HG03571 (cell line): Measurements from ENCODE around the gene DYNLRB2.

Experiments used
- ATAC-seq: cut with Tn5 transposase; IDR thresholded peaks from one replicate; pipeline ENCODE4 v1.9.1; 2021; ENCODE audit not compliant: unreplicated experiment

DYNLRB2 gene

DNA sequence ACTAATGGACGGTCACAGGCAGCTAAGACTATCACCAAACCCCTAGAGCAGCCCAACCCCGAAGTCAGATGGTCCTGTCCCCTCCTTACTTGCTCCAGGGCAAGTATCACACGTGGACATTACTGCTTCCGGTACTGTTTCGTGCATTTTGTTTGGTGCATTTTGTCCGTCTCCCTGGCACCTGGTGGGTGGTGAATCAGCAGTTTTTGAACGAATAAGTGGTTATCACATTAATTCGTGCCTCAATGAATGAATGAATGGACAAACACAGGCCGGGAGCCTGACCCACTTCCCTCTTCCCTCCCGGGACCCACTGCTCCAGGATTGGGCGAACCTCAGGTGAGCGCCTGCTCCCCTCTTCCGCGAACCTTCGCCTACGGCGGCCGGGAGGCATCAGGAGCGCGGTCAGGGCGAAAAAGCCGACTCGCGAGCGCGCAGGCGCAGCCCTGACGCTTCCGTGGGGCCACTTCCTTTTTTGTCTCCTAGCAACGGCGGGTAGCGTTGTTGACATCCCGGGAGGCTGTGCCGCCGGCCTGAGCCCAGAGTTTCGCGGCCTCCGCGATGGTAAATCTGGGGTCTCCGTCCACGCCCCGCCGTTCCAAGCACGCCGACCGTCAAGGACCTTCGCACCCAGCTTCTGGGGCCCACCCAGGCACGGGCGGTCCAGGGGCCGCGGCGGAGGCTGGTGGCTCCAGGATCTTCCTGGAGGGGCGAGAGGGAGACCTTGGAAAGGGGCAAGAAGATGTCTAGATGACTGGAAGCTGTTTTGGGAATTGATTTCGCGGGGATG lies at the start of gene DYNLRB2:
Gene DYNLRB2 (plus strand): TSS at position 478 of the 790 bp plus-strand sequence. CDS start 84 bp downstream, at position 562.
- ATAC-seq = peak; percentile 96

DNA sequence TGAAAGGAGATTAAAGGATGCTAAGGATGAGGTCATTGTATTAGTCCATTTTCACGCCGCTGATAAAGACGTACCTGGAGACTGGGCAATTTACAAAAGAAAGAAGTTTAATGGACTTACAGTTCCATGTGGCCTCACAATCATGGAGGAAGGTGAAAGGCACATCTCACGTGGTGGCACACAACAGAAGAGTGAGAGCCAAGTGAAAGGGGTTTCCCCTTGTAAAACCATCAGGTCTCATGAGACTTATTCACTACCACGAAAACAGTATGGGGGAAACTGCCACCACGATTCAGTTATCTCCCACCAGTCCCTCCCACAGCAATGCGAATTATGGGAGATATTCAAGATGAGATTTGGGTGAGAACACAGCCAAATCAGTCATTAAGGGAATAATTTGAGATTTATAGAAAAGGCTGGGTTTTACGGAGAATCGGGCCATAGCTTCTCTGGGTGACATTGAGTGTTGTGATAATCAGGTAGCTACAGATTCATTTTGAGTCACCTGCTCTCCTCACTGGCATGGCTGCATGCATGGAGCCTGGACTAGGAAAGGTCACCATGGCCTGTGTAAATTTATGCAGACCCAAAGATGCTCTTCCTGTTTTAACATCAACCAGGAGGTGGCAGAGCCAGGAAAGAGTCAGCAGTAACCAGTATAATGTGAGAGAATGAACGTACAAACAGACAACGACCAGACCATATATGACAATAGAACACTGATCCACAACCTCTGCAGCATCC lies 40.5 kb upstream of the DYNLRB2 start:
- no peak for ATAC-seq

DNA sequence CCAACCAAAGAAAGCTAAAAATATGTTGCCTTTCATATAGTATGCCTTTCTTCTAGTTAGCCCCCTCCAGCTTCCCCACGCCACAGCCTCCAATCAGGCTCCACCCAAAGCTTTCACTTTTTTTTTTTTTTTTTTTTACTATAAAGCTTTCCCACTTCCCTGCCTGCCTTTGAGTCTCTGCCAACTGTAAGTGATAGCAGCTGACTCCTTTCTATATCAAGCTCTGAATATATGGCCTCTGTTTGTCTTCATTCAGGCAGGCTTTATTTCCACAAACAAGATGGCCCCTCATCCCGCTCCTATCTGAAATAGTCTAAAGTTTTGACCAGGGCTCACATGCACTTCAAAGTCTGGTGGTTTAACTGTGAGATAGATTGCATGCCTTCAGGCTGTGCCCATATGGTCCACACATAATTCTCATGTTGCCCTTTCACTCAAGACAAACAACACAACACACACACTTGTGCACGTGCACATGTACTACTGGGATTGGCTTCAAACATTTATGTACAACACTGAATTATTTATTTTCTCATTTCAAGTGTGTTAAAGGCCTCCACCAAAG lies 39.8 kb upstream of the DYNLRB2 start:
- no peak for ATAC-seq

DNA sequence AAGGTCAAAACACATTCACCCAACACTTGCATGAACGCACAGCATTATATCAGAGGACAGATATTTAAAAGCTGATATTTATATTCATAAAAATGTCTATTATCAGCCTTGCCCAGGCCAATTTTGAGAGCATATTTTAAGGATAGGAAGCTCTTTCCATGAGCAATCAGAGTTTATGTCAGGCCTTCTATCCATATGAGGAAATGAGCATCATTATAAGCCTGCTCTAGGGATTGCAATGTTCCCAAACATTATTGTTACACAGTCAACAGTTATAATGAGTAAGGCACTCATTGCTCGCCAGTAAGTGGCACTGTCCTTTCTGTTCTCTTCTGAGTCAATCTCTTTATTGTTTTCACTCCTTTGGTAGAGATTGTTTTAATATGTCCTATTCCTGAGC lies 37.7 kb upstream of the DYNLRB2 start:
- ATAC-seq = no peak

DNA sequence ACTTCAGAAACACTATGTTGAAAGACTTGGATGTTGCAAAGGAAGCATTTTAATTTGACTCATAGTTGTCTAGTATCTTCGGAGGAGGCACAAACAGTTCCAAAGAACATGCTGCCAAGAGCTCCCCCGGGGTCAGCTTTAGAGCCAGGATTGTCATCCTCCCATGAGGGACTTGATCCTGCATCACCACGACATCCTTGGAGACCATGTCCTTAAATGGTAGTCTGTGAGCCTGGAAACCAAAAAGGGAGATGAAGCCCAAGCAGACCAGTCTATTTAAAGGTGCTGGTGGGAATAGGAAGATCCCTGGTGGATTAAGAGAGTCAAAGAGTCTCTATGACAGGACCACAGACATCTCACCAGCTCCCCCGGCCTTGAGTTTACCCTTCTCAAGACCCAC lies 33.3 kb upstream of the DYNLRB2 start:
- ATAC-seq = no peak

DNA sequence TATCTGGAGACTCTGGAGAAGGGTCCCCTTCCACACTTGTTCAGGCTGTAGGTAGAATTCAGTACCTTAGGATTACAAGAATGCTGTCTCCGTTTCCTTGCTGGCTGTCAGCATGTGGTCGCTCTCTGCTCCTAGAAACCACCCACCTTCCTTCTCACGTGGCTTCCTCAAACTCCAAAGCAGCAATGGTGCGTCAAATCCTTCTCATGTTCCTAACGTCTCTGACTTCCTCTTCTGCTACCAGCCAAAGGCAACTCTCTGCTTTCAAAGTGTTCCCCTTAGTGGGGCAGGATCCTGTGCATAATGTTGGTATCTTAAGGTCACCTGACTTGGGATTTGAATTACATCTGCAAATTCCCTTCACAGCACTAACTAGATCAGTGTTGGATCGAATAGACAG lies 30.9 kb upstream of the DYNLRB2 start:
- no peak for ATAC-seq

DNA sequence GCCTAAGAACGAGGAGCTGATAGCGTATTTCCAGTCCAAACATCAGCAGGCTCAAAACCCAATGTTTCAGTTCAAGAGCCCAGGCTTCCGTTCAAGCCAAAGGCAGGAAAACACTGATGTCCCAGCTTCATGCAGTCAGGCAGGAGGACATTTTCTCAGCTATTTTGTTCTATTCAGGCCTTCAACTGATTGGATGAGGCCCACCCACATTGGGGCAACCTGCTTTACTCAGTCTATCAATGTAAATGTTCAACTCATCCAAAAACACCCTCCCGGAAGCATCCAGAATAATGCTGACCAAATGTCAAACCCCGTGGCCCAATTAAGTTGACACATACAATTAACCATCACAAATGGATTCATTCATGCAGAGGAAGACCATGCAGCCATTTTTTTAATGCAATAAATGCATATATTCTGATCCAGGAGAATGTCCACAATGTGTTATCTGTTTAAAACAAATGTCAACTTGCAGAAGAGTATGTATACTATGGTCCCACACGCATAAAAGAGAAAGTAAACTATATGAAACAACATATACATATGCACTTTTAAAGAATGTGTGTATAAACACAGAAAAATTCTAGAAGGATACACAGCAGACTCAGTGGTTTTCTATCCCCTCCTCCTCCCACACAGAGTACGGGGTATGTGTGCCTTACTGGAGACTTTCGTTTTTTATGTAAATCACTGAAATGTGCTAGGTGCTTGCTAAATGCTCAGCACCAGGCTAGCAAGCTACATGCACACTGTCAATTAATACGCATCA lies 28.8 kb upstream of the DYNLRB2 start:
- no peak for ATAC-seq

DNA sequence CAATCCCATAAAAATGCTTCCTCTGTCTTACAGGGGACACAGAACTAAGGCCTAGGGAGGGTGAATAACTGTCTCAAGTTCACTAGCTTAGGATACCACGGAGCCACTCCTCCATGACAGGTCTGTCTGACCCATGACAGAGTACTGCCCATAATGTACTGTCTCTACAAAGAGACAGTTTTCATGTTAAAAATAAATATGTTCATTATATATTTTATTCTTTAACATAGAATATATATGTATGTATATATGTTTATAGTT lies 28.3 kb upstream of the DYNLRB2 start:
- ATAC-seq = no peak

DNA sequence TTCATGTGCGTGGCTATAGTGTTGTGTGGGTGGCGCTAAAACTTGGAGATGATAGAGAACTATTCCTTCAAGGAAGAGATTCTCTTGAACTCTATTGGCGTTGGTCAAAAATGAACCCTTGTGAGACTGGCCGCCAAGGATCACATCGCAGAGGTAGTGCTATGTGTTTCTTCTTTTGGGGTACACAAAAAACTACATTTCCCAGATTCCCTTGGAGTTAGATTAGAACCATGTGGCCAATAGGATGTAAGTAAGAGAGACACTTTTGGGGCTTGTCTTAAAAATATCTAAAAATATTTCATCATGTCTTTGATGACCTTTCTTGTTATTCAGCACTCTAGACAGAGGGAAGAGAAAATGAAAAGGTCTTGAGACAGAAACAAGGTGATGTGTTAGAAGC lies 25.4 kb upstream of the DYNLRB2 start:
- no peak for ATAC-seq

DNA sequence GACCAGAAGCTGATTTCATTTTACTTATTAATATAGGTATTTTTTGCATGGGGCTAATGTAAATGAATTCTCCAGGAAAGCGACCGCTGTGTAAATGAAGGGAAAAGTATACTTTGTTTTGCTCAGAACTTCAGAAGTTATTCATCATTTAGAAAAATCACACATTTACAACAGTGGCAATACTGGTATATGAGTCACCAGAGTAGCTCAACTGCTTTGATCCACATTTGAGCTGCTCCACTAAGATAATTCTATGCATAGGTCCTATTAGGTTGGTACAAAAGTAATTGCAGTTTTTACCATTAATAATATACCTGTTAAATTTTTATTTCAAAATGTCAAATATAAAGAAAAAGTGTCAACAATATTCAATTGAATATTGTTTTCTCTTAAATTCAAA lies 22.9 kb upstream of the DYNLRB2 start:
- ATAC-seq = no peak

DNA sequence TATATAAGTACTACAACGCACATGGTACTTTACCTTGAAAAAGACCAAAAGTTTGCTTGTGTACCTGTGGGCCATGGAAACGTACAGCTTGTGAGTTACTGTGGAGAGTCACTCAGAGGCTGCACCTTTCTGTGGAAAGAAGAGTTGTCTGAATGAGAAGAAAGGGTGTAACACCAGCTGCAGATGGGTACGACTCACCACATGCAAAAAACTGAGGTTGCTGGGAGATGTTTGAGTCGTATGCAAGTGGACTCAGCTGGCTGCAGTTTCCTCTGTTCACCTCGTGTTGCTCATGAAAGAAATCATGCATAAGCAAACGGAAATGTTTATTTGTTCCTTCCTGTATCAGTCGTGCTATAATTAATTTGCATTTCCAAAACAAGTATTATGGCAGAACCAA lies 22.4 kb upstream of the DYNLRB2 start:
- ATAC-seq = no peak

DNA sequence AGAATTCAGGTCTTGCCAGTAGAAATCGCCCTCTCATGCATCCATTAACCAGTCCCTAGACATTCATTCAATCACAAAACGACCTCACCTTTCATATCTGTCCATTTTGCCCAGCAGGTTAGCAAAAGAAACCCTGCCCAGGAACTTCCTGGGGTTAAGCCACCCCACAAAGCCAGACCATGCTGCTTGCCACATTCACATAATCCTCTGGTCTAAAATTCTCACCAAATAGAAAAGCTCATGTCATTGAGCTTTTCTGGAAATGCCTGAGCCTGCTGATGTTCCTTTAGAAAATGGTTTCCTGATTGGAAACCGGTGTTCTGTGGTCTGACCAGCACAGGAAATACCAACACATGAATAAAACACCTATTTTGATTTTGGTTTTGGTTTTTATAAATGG lies 21.6 kb upstream of the DYNLRB2 start:
- no peak for ATAC-seq

DNA sequence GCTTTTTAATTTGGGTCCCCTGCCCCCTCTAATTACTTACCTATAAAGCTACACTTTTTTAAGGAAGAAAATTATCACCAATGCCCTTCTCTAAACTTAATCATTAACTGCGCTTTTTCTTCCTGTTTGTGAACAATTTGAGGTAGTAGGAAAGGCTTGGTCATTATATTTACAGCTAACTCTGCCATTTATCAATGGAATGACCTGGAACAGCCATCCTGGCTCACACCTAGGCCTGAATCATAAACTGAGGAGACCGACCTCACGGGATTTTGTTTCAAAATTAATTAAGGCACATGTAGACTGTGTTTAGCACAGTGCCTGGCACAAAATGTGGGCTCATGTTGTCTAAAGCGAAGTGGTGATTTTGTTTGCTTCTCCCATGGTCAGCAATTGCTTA lies 15.4 kb upstream of the DYNLRB2 start:
- ATAC-seq = no peak

DNA sequence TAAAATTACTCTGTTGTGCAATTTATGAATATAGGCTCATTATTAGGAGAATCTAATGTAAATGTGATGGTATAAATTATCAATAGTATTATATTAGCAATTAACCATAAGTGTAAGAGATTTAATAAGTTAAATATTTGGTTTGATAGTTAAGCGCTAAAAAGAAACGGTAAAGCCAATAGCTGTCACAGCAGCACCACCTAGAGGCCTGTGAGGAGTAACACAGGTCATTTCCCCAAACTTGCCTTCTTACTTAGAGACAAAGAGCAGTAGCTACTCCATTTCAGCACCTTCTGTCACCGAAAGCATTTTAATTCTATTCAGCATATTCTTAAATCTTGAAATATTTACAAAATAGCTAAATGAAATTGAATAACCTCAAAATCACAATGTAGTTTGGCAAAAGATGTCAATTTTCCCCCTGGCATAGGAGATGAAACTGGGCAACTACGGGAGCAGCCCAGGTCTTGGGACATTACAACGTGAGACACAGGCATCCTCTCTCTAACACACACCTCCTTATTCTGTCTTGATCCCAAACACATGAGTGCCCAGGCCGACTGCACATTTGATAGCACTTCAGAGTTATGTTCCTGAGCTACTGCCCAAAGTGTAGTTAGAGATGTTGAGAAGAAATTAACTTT lies 14.3 kb upstream of the DYNLRB2 start:
- ATAC-seq = no peak

DNA sequence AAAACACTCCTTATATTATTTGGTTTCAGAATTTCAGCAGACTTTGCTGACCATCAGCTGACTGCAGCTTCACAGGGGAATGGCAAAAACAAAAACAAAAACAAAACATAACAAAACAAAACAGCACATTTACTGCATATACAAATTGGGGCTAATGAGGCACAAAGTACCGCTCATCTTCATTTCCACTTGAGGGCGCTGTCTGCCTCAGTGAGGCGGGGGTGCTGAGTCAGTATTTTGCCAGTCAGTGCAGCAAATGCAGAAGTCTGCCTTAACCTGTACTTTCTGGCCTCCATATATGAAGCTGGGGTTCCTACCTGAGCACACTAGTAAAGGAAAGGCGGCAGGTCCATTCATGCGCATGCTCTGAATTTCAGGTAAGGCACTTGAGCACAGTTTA lies 13.5 kb upstream of the DYNLRB2 start:
- no peak for ATAC-seq

DNA sequence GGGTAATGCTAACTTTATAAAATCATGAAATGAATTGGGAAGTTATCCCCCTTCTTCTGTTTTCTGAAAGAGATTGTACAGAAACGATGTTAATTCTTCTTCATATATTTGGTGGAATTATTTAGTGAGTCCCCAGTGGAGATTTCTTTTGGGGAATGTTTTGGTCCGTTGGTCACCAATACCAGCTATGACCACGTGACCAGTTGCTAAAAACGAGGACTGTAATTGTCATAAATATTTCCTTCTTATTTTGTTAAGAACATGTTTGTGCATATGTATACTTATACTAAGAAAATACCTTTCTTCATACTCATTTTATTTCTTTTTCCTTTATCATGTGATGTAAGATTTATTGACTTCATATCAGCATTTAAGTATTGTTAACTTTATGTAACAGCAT lies 10.3 kb upstream of the DYNLRB2 start:
- no peak for ATAC-seq

DNA sequence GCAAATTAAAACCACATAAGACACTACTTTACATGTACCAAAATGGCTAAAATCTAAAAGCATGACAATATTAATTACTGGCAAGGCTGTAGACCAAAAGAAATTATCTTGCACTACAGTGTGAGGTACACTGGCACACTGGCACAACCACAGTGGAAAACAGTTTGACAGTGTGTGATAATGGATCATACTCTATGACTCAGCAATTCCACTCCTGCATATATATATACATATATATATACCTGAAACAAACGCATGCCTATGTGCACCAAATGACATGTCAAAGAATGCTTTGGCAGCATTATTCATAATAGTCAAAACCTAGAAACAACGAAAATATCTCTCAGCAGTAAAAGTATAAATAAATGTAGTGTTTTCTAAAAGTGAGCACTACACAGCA lies 4.6 kb upstream of the DYNLRB2 start:
- no peak for ATAC-seq

DNA sequence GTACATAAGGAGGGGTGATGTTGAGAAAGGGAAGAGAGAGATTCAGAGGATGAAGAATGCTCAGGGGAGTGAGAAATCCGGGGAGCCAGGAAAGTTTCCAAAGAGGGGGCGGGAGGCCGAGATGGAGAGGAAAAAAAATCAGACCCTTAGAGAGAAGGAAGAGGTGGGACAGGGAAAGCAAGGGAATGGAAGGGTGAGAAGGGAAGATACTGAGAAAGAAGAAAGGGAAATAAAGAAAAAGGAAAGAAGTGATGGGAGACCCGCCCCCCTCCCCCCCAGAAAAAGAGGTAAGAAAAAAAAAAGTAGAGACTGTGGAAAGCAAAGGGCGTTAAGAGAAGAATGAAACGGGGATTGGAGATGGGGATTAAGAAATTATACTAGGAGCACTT lies 507 bp downstream of the DYNLRB2 start:
- ATAC-seq = no peak

DNA sequence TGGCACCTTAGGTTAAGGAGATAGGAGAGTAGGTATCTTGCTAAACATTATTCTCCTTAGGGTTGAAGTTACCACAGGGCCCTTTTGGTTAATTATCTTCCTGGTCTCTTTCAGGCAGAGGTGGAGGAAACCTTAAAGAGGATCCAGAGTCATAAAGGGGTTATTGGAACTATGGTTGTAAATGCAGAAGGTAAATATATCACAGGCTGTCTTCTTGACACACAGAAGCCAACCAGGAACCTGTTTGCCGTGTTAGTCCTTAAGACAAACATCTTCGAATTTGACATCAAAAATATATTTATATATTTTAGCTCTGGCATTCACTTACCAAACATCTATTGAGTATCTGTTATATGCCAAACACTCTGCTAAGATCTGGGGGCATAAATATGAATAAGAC lies 2.4 kb downstream of the DYNLRB2 start:
- ATAC-seq = no peak

DNA sequence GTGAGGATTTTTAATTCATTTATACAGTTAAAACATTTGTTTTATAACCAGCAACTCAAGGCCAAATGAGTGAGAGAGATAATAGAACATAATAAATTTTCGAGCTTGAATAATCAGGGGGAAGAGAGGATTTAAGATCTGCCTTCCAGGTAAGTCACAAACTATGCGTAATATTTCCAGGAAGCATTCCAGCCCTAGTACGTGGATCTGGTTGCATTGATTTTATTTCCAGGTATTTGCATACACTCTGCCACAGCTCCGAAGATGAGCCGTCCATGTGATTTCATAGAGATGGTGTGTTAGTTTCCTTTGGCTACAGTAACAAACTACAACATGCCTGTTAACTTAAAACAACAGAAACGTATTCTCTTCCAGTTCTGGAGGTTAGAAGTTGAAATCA lies 3.5 kb downstream of the DYNLRB2 start:
- ATAC-seq = no peak

DNA sequence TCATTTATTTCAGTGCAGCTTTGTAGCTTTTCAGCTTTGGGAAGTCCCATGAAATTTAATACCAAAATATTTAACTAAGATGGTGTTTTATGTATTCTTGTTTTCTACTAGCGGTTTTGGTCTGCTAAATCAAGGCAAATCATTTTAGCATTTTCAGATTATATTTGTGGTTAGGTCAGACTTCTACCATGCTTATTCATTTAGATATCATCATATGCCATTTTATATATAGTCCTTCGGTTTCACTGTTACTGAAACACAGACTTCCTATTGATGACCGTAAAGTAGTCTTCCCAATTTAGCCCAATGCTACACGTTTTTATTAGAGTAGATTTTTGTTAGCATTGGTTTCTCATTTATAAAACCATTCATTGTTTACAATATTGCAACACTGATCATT lies 5.5 kb downstream of the DYNLRB2 start:
- ATAC-seq = no peak
